Measurements from ENCODE around the gene RAB5A.

DNA sequence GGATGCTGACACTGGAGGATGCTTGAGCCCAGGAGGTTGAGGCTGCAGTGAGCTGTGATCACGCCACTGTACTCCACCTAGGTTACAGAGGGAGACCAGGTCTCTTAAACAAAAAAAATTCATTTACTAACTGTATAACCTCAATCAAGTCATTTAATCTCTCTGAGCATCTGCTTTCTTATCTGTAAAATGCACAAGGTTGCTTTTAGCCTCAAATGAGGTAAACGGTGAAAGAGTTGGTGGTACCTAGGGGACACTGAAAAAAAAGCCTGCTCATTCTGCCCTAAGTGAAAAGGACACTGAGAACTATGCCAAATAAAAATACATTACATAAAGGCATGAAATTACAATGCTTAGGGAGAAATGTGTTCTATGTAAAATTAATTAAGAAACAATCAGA lies 61.7 kb downstream of the RAB5A start:
- TF ChIP-seq ZNF384 (IDR thresholded peaks at IDR 0.05) (no peak), FOXM1 (IDR thresholded peaks at IDR 0.05; ENCODE audit: borderline replicate concordance) (no peak), SP1 (IDR thresholded peaks at IDR 0.05) (no peak), TARDBP (IDR thresholded peaks at IDR 0.05) (no peak), ELF4 (IDR thresholded peaks at IDR 0.05) (no peak), NFRKB (IDR thresholded peaks at IDR 0.05) (no peak), HDGF (IDR thresholded peaks at IDR 0.05; ENCODE audit: borderline replicate concordance) (no peak), SUZ12 (IDR thresholded peaks at IDR 0.05) (no peak), ARNT (IDR thresholded peaks at IDR 0.05) (no peak), CTBP1 (IDR thresholded peaks at IDR 0.05; ENCODE audit: borderline replicate concordance) (no peak), FOXK2 (IDR thresholded peaks at IDR 0.05) (no peak), FOXA1 (IDR thresholded peaks at IDR 0.05) (no peak), BHLHE40 (IDR thresholded peaks at IDR 0.05; ENCODE audit: borderline replicate concordance) (no peak)
